T-helper 1 cell treated with Interleukin-12 subunit alpha and Interleukin-12 subunit beta and Interleukin-4 antibody, amounts not matched to agents 30 μg/mL and 1 μg/mL, for 36 hours (primary cell): ENCODE data around the gene CCT5.
A peak's percentile ranks its signal among the peaks of the same experiment; 100 is the strongest.

Experiments used
- H3K27ac Mint-ChIP-seq: one replicate; pipeline ENCODE4 v1.8.0; 2021; ENCODE audit warnings: mild to moderate bottlenecking, mixed read lengths
- H3K27me3 Mint-ChIP-seq: one replicate; pipeline ENCODE4 v1.8.0; 2021; ENCODE audit warnings: low read depth, mixed read lengths
- H3K36me3 Mint-ChIP-seq: one replicate; pipeline ENCODE4 v1.8.0; 2021; ENCODE audit warnings: low read depth, mixed read lengths
- H3K4me1 Mint-ChIP-seq: one replicate; pipeline ENCODE4 v1.8.0; 2021; ENCODE audit warnings: low read depth, mixed read lengths
- H3K4me3 Mint-ChIP-seq: one replicate; pipeline ENCODE4 v1.8.0; 2021; ENCODE audit warnings: mild to moderate bottlenecking, moderate library complexity, mixed read lengths
- H3K9me3 Mint-ChIP-seq: one replicate; pipeline ENCODE4 v1.8.0; 2021; ENCODE audit warnings: mixed read lengths

The CCT5 gene

DNA sequence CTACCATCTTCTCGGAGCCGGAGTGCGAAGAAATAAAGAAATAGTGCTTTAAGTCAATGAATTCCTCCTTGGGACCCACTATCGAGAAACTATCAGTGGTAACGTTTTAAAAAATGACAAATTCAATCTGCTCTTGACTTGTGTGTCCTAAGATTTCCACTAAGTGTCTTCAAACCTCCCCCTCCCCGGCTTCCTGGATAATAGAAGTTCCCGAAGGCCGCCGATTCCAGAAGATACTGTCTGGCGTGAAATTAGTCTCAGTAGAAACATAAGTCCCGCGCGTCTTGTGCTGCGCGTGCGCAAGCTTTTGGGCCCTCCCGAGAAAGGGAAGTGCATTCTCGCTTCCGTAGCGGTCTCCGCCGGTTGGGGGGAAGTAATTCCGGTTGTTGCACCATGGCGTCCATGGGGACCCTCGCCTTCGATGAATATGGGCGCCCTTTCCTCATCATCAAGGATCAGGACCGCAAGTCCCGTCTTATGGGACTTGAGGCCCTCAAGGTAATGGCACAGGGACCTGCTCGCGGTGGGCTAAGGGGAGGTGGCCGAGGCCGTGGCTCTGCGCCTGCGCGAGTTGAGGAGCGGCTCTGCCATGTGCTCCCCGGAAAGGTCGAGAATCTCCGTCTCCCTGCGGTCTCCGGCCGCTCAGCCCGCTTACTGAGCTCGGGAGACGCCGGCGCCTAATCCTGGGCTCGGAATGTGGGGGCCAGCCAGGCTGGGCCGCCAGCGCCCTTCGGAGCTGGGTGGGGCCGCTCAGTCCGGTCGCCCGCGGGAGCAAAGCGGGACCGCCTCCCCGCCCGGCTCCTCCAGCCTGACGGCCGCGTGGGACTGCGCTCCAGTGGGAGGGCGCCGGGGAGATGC lies at the start of gene CCT5:
TSS of gene CCT5 (plus strand) at position 333 of the 858 bp plus-strand sequence. CDS start at position 394, 61 bp downstream.
- H3K36me3 Mint-ChIP-seq, result peaks cover 24% of the 10 kb centered on the region
- H3K4me3 Mint-ChIP-seq, result peak within 1 kb of the TSS; percentile 98

GRCh38 chr5:10201223-10201868 lies 48.7 kb upstream of the CCT5 start:
- H3K27ac Mint-ChIP-seq, result no peak overlapping the region
- no peaks in the 10 kb centered on the region for H3K27me3 Mint-ChIP-seq
- no peaks in the 10 kb centered on the region for H3K4me1 Mint-ChIP-seq
- H3K9me3 Mint-ChIP-seq, result peaks cover 22% of the 10 kb centered on the region
- no peak overlapping the region for H3K4me3 Mint-ChIP-seq
- H3K36me3 Mint-ChIP-seq, result no peaks in the 10 kb centered on the region

More for the DNA sequence above, at the start of gene CCT5:
- H3K4me1 Mint-ChIP-seq, result peaks cover 36% of the 10 kb centered on the region
- peaks cover 4% of the 10 kb centered on the region for H3K27me3 Mint-ChIP-seq
- peak within 1 kb of the TSS; percentile 100 for H3K27ac Mint-ChIP-seq
- no peaks in the 10 kb centered on the region for H3K9me3 Mint-ChIP-seq

DNA sequence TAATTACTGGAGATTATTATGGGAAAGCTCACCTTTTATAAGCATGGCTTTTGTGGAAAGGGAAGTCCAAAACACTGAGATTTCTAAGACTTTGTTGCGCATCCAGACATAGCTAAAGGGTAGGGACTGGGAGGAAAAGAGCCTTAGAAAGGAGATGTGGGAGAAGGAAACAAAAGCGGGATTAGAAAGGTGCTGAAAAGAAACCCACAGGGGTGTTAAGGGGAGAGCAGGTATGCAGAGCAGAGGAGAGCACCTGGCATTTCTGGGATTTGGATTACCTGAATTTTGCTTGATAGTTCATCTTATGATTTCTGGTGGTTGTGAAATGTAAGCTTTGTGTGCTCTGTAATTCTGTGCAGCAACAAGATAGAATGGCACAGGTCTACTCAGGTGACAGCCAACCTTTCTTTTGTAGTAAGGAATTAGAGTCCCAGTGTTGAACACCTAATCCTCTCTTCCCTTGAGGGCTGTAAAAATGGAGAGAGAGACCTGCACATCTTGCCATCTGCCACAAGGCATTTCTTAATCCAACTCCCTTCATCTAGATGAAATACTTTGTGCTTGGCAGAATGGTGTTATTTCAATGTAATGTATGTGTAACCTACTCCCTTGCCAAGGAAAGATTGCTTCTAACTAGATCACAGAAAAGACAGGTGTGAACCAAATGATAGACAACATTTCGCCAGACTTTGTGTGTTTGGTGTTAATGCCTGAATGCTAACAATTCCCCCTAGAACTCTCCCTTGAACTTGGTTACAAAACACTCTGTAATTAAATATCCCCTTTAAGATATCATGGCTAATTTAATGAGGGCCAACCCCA lies 47.8 kb upstream of the CCT5 start:
- Mint-ChIP-seq H3K27ac (no peak overlapping the region), H3K4me3 (no peak overlapping the region), H3K27me3 (no peaks in the 10 kb centered on the region), H3K4me1 (no peaks in the 10 kb centered on the region), H3K36me3 (no peaks in the 10 kb centered on the region), H3K9me3 (peaks cover 15% of the 10 kb centered on the region)

DNA sequence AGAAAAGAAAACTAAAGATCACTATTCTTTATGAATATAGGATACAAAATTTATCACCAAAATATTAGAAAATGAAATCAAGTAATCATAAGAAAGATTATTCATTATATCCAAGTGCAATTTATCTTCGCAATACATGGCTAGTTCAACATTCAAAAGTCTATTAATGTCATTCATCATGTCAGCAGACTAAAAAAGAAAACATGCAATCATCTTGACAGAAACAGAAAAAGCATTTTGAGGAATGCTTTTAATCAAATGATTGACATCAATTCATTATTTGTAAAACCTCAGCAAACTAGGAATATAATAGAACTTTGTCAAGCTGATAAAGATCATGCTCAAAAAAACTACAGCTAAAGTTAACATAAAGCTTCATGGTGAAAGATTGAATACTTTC lies 41.1 kb upstream of the CCT5 start:
- no peak overlapping the region for H3K27ac Mint-ChIP-seq
- H3K4me1 Mint-ChIP-seq, result no peaks in the 10 kb centered on the region
- H3K36me3 Mint-ChIP-seq, result no peaks in the 10 kb centered on the region
- no peaks in the 10 kb centered on the region for H3K9me3 Mint-ChIP-seq
- H3K27me3 Mint-ChIP-seq, result no peaks in the 10 kb centered on the region
- H3K4me3 Mint-ChIP-seq, result no peak overlapping the region

GRCh38 chr5:10213316-10213715 lies 36.8 kb upstream of the CCT5 start:
- Mint-ChIP-seq H3K27me3 (no peaks in the 10 kb centered on the region), H3K9me3 (no peaks in the 10 kb centered on the region), H3K27ac (no peak overlapping the region), H3K4me3 (no peak overlapping the region), H3K4me1 (no peaks in the 10 kb centered on the region), H3K36me3 (no peaks in the 10 kb centered on the region)

GRCh38 chr5:10214041-10214440 lies 36.0 kb upstream of the CCT5 start:
- H3K36me3 Mint-ChIP-seq, result no peaks in the 10 kb centered on the region

DNA sequence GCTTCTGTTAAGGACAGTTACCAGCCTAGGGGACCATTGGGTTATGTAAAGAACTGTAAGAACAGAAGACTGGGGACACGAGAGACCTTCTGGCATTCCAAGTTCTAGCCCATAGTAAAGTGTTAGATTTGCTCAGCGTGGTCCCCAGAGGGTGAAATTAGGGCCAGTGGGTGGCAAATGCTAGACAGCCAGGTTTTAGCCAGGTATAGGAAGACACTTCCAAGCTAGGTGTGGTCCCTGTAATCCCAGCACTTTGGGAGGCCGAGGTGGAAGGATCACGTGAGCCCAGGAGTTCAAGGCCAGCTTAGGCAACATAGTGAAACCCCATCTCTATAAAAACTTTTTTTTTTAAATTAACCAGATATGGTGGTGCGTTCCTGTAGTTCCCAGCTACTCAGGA lies 34.7 kb upstream of the CCT5 start:
- no peaks in the 10 kb centered on the region for H3K9me3 Mint-ChIP-seq
- no peak overlapping the region for H3K4me3 Mint-ChIP-seq
- H3K4me1 Mint-ChIP-seq, result no peaks in the 10 kb centered on the region
- H3K27ac Mint-ChIP-seq, result no peak overlapping the region
- H3K36me3 Mint-ChIP-seq, result no peaks in the 10 kb centered on the region
- no peaks in the 10 kb centered on the region for H3K27me3 Mint-ChIP-seq

More at GRCh38 chr5:10214041-10214440, 36.0 kb upstream of the CCT5 start:
- Mint-ChIP-seq H3K4me1 (no peaks in the 10 kb centered on the region), H3K9me3 (no peaks in the 10 kb centered on the region), H3K4me3 (no peak overlapping the region), H3K27ac (no peak overlapping the region), H3K27me3 (no peaks in the 10 kb centered on the region)

DNA sequence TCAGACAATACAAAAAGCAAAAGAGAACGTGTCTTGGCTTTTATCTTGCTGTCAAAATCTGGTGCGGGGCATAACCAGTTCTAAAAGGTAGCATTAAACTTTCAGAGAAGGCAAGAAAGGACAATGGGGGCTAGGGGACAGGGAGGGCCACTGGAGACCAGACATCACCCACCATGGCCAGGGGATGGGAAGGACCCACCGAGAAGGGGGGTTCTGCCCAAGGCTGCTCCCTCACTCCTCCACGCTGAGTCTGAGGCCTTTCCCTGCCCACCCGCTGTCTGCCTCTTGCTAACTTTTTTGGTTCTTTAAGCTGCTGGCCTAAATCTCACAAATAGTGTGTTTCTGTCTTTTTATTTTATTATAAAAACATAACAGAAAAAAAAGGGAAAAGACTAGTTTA lies 34.0 kb upstream of the CCT5 start:
- Mint-ChIP-seq H3K4me3 (no peak overlapping the region), H3K9me3 (no peaks in the 10 kb centered on the region), H3K4me1 (no peaks in the 10 kb centered on the region), H3K27ac (no peak overlapping the region), H3K36me3 (no peaks in the 10 kb centered on the region), H3K27me3 (no peaks in the 10 kb centered on the region)

- Mint-ChIP-seq H3K4me3 (no peak overlapping the region), H3K27me3 (no peaks in the 10 kb centered on the region), H3K9me3 (no peaks in the 10 kb centered on the region), H3K4me1 (no peaks in the 10 kb centered on the region), H3K27ac (no peak overlapping the region), H3K36me3 (peaks cover 2% of the 10 kb centered on the region)
These were observed 31.4 kb upstream of the CCT5 start for GRCh38 chr5:10218658-10219057.

- no peak overlapping the region for H3K27ac Mint-ChIP-seq
- no peaks in the 10 kb centered on the region for H3K9me3 Mint-ChIP-seq
- H3K4me1 Mint-ChIP-seq, result no peaks in the 10 kb centered on the region
These were observed 31.0 kb upstream of the CCT5 start for GRCh38 chr5:10219068-10219467.

DNA sequence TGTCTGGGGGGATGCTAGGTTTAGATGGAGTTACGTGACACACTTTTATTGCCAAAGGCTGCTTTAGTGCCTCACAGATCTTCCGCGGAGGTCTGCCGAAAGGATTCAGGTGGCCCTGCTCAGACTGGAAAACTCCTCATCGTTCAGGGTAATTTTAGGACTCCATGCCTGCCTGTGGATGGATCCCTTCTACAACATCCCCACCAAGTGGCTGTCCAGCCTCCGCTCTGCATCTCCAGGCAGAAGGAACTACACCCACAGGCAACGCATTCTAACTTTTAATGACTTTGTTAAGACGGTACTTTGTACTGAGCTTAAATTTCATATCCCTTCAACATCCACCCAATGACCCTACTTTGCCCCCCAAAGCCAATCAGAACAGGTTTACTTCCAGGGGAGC lies 29.8 kb upstream of the CCT5 start:
- peaks cover 5% of the 10 kb centered on the region for H3K36me3 Mint-ChIP-seq

More at GRCh38 chr5:10219068-10219467, 31.0 kb upstream of the CCT5 start:
- H3K27me3 Mint-ChIP-seq, result no peaks in the 10 kb centered on the region
- H3K4me3 Mint-ChIP-seq, result no peak overlapping the region
- peaks cover 5% of the 10 kb centered on the region for H3K36me3 Mint-ChIP-seq

DNA sequence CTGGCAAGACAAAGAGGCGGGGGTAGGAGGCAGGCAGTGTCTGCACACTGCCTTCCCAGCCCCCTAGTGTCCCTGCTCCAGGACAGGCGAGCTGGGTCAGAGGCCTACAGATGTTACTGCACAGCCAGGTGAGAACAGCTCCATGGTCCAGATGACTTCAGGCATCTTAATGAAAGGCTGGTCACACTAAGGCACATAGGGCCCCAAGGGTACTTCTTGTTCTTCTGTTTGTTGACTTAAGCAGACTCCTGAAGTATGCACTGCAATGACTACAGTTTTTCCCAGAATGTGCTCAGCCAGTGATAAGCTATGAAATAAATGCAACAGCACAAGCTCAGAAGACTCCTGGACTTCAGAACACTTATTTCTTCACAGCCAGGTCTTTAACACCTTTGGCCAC lies 27.8 kb upstream of the CCT5 start:
- H3K27ac Mint-ChIP-seq, result no peak overlapping the region
- no peaks in the 10 kb centered on the region for H3K4me1 Mint-ChIP-seq
- H3K9me3 Mint-ChIP-seq, result no peaks in the 10 kb centered on the region
- H3K27me3 Mint-ChIP-seq, result no peaks in the 10 kb centered on the region
- H3K4me3 Mint-ChIP-seq, result no peak overlapping the region
- peaks cover 7% of the 10 kb centered on the region for H3K36me3 Mint-ChIP-seq

More for the DNA sequence above, 29.8 kb upstream of the CCT5 start:
- H3K9me3 Mint-ChIP-seq, result no peaks in the 10 kb centered on the region
- no peaks in the 10 kb centered on the region for H3K27me3 Mint-ChIP-seq
- H3K4me3 Mint-ChIP-seq, result no peak overlapping the region
- H3K4me1 Mint-ChIP-seq, result no peaks in the 10 kb centered on the region
- H3K27ac Mint-ChIP-seq, result no peak overlapping the region

GRCh38 chr5:10227379-10227778 lies 22.7 kb upstream of the CCT5 start:
- Mint-ChIP-seq H3K27me3 (no peaks in the 10 kb centered on the region), H3K4me3 (no peak overlapping the region), H3K27ac (no peak overlapping the region), H3K9me3 (no peaks in the 10 kb centered on the region), H3K36me3 (peaks cover 11% of the 10 kb centered on the region), H3K4me1 (no peaks in the 10 kb centered on the region)

- H3K9me3 Mint-ChIP-seq, result no peaks in the 10 kb centered on the region
- H3K27ac Mint-ChIP-seq, result no peak overlapping the region
- H3K27me3 Mint-ChIP-seq, result no peaks in the 10 kb centered on the region
- no peak overlapping the region for H3K4me3 Mint-ChIP-seq
- no peaks in the 10 kb centered on the region for H3K4me1 Mint-ChIP-seq
- peaks cover 12% of the 10 kb centered on the region for H3K36me3 Mint-ChIP-seq
These were observed 21.8 kb upstream of the CCT5 start for GRCh38 chr5:10228288-10228687.
